ENCODE measurements around the gene TGM6. TPM values are rescaled to one million over a fixed set of nuclear protein-coding genes. Genes with fewer than 3 reads are reported as not detected.

TGM6 gene
- total and polyA plus RNA-seq, 9 of the 15 experiments (the other 6 are each of a cell fraction or from before 2014, with no cell fraction given), result not detected

DNA sequence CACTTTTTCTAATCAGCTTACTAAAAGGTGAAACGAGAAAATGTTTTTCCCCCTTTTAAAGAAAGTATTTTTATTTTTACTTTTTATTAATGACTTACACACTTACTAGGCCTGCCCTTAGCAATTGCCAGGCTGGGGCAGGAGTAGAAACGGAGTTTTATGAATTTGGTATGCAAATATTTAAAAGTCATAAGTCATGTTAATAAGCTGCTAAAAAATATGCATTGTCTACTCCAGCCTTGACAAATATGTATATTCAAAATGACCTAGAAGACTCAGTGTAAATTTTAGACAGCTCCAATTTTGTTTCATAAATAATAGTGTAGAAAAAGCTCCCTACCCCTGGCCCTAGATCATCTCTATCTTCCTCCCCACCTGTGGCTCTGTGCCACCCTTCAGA is 17.5 kb upstream of the TGM6 start:
- POLR2A ChIA-PET, result no interaction called here
- WGBS (ENCODE audit: insufficient coverage, low coverage, missing lambda C conversion rate), result 0% methylated on average over 2 of the region's 2 CpGs
- Histone ChIP-seq H3K9ac (ENCODE audit: insufficient read depth in 1 of 2, low read depth in 2 of 2, low read length in 2 of 2) (no peak overlapping the region), H3K9me1 (ENCODE audit: control insufficient read depth, insufficient read depth, low read length) (no peaks in the 10 kb centered on the region), H3K9me3 (replicated peaks; ENCODE audit: control insufficient read depth, insufficient read depth, low read depth, low read length) (no peaks in the 10 kb centered on the region), H3K27me3 (ENCODE audit: control insufficient read depth in 2 of 2, insufficient read depth in 2 of 2, low read length in 2 of 2) (no peaks in the 10 kb centered on the region; a peak in 1 of 5 replicates), H3K27ac (ENCODE audit: extremely low read depth, low read depth, low read length) (no peak overlapping the region), H3K4me3 (no peak overlapping the region), H4K20me1 (replicated peaks; ENCODE audit: control insufficient read depth, insufficient read depth, low read length) (no peaks in the 10 kb centered on the region), H2AFZ (ENCODE audit: low read depth, low read length) (no peak overlapping the region), H3K79me2 (ENCODE audit: control insufficient read depth, insufficient read depth, low read length) (no peaks in the 10 kb centered on the region), H3K4me1 (replicated peaks in 1 of 2; ENCODE audit: control insufficient read depth in 2 of 2, insufficient read depth in 2 of 2, low read length in 2 of 2) (no peaks in the 10 kb centered on the region), H3K4me2 (ENCODE audit: insufficient read depth, low read length) (no peak overlapping the region), H3K36me3 (ENCODE audit: control insufficient read depth, insufficient read depth, low read length) (no peaks in the 10 kb centered on the region)
- intact Hi-C loops (cut with micrococcal nuclease), result no loop called here
- ATAC-seq (no peak), FAIRE-seq (no peak), DNase-seq (ENCODE audit: extremely low read depth in 1 of 4, low spot score in 3 of 4) (no peak)
- CTCF ChIA-PET (ENCODE audit: low intra/inter-chr PET ratio), result no interaction called here
- in situ Hi-C loops (cut with MboI), result no loop called here
- TF ChIP-seq EWSR1 (IDR thresholded peaks at IDR 0.05; ENCODE audit: borderline replicate concordance, low read depth, partially characterized antibody) (no peak), SREBF2 (CRISPR knock-in tag; IDR thresholded peaks at IDR 0.05) (no peak), CXXC5 (CRISPR knock-in tag; IDR thresholded peaks at IDR 0.05) (no peak), POLR2AphosphoS5 (IDR thresholded peaks at IDR 0.05; ENCODE audit: control insufficient read depth, insufficient read depth, low read depth, low read length) (no peak), FOXK1 (CRISPR knock-in tag; IDR thresholded peaks at IDR 0.05; ENCODE audit: borderline replicate concordance) (no peak), SIN3A (IDR thresholded peaks at IDR 0.05; ENCODE audit: borderline replicate concordance in 2 of 2, control insufficient read depth in 1 of 2, low read depth in 2 of 2, low read length in 2 of 2) (no peak)
- no TSS peak for BruUV-seq (replicated peaks)

- ChIA-PET POLR2A (interaction anchor here (0.6 kb wide), 1 partner anchor 44 kb away, joined by 3 read pairs; no protein-coding TSS in a partner anchor), CTCF (ENCODE audit: low intra/inter-chr PET ratio) (no interaction called here)
- BruUV-seq (replicated peaks), result no TSS peak
- Histone ChIP-seq H3K4me2 (ENCODE audit: insufficient read depth, low read length) (no peak overlapping the region), H3K36me3 (ENCODE audit: control insufficient read depth, insufficient read depth, low read length) (no peaks in the 10 kb centered on the region), H4K20me1 (replicated peaks; ENCODE audit: control insufficient read depth, insufficient read depth, low read length) (no peaks in the 10 kb centered on the region), H3K79me2 (ENCODE audit: control insufficient read depth, insufficient read depth, low read length) (no peaks in the 10 kb centered on the region), H3K9me1 (ENCODE audit: control insufficient read depth, insufficient read depth, low read length) (no peaks in the 10 kb centered on the region), H3K9me3 (replicated peaks; ENCODE audit: control insufficient read depth, insufficient read depth, low read depth, low read length) (no peaks in the 10 kb centered on the region), H3K27ac (ENCODE audit: extremely low read depth, low read depth, low read length) (no peak overlapping the region), H2AFZ (ENCODE audit: low read depth, low read length) (no peak overlapping the region), H3K9ac (ENCODE audit: insufficient read depth in 1 of 2, low read depth in 2 of 2, low read length in 2 of 2) (no peak overlapping the region), H3K4me3 (no peak overlapping the region), H3K4me1 (replicated peaks in 1 of 2; ENCODE audit: control insufficient read depth in 2 of 2, insufficient read depth in 2 of 2, low read length in 2 of 2) (no peaks in the 10 kb centered on the region), H3K27me3 (ENCODE audit: control insufficient read depth in 2 of 2, insufficient read depth in 2 of 2, low read length in 2 of 2) (no peaks in the 10 kb centered on the region; a peak in 1 of 5 replicates)
- no peak for FAIRE-seq
- intact Hi-C loops (cut with micrococcal nuclease), result no loop called here
- ATAC-seq, result no peak
- WGBS (ENCODE audit: insufficient coverage, low coverage, missing lambda C conversion rate), result 0% methylated on average over 1 of the region's 1 CpG
- in situ Hi-C loops (cut with MboI), result no loop called here
- no peak for DNase-seq (ENCODE audit: extremely low read depth in 1 of 4, low spot score in 3 of 4)
- TF ChIP-seq FOS (IDR thresholded peaks at IDR 0.05; ENCODE audit: extremely low read depth, insufficient read length) (no peak), CREB3 (tag; conservative IDR thresholded peaks at IDR 0.05; ENCODE audit: low read depth) (no peak), ZNF589 (CRISPR knock-in tag; IDR thresholded peaks at IDR 0.05; ENCODE audit: low read depth) (no peak)
- TF ChIP-seq, protein P1, sequence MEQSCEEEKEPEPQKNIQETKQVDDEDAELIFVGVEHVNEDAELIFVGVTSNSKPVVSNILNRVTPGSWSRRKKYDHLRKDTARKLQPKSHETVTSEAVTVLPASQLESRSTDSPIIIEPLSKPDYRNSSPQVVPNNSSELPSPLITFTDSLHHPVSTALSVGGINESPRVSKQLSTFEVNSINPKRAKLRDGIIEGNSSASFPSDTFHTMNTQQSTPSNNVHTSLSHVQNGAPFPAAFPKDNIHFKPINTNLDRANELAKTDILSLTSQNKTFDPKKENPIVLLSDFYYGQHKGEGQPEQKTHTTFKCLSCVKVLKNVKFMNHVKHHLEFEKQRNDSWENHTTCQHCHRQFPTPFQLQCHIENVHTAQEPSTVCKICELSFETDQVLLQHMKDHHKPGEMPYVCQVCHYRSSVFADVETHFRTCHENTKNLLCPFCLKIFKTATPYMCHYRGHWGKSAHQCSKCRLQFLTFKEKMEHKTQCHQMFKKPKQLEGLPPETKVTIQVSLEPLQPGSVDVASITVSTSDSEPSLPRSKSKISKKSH (CRISPR knock-in tag; IDR thresholded peaks at IDR 0.05), result no peak
- TF ChIP-seq, protein P2, sequence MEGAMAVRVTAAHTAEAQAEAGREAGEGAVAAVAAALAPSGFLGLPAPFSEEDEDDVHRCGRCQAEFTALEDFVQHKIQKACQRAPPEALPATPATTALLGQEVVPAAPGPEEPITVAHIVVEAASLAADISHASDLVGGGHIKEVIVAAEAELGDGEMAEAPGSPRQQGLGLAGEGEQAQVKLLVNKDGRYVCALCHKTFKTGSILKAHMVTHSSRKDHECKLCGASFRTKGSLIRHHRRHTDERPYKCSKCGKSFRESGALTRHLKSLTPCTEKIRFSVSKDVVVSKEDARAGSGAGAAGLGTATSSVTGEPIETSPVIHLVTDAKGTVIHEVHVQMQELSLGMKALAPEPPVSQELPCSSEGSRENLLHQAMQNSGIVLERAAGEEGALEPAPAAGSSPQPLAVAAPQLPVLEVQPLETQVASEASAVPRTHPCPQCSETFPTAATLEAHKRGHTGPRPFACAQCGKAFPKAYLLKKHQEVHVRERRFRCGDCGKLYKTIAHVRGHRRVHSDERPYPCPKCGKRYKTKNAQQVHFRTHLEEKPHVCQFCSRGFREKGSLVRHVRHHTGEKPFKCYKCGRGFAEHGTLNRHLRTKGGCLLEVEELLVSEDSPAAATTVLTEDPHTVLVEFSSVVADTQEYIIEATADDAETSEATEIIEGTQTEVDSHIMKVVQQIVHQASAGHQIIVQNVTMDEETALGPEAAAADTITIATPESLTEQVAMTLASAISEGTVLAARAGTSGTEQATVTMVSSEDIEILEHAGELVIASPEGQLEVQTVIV (CRISPR knock-in tag; IDR thresholded peaks at IDR 0.05; ENCODE audit: borderline replicate concordance), result no peak
These were observed 17.1 kb upstream of the TGM6 start for GRCh38 chr20:2363587-2363986.

Data from K562 (cell line).